Calu3 (cell line): ENCODE data around the gene TM7SF3. TPM values are rescaled to one million over a fixed set of nuclear protein-coding genes. Genes with fewer than 3 reads are reported as not detected.

Experiments used
- BruUV-seq: library from RNA; stranded (reverse); fragments of 400-500 nt; replicated peaks from 2 replicates; lab custom pipeline; 2021; lab: Mats Ljungman, UMichigan
- CTCF ChIA-PET: fragments of 300-600 bp; sonication (Branson Sonifier 250); formaldehyde crosslinking; loops from one replicate; lab custom pipeline; 2022; ENCODE audit warnings: antibody characterized with exemption; lab: Charles Lee
- DNase-seq: peaks from one replicate; pipeline ENCODE4 v3.0.0; 2022
- H3K27ac Mint-ChIP-seq: one replicate; pipeline ENCODE4 v1.8.0; 2022; ENCODE audit warnings: mixed read lengths; ENCODE audit not compliant: unreplicated experiment
- H3K27me3 Mint-ChIP-seq: one replicate; pipeline ENCODE4 v1.8.0; 2022; ENCODE audit warnings: mixed read lengths; ENCODE audit not compliant: unreplicated experiment
- H3K36me3 Mint-ChIP-seq: one replicate; pipeline ENCODE4 v1.8.0; 2022; ENCODE audit warnings: mild to moderate bottlenecking, moderate library complexity, mixed read lengths; ENCODE audit not compliant: insufficient read depth, unreplicated experiment
- H3K4me1 Mint-ChIP-seq: one replicate; pipeline ENCODE4 v1.8.0; 2022; ENCODE audit warnings: mild to moderate bottlenecking, low read depth, mixed read lengths; ENCODE audit not compliant: unreplicated experiment
- H3K4me3 Mint-ChIP-seq: one replicate; pipeline ENCODE4 v1.8.0; 2022; ENCODE audit warnings: mild to moderate bottlenecking, low read depth, moderate library complexity, mixed read lengths; ENCODE audit not compliant: unreplicated experiment
- H3K9me3 Mint-ChIP-seq: one replicate; pipeline ENCODE4 v1.8.0; 2022; ENCODE audit warnings: low read depth, mixed read lengths; ENCODE audit not compliant: unreplicated experiment
- CTCF ChIP-seq: fragments of 200-600 bp; IDR thresholded peaks from one replicate; pipeline ENCODE4 v1.8.0; 2022; ENCODE audit warnings: antibody characterized with exemption; ENCODE audit not compliant: unreplicated experiment
- intact Hi-C: fragments of 100-400 bp; cut with micrococcal nuclease; formaldehyde crosslinking; loops from one replicate; pipeline ENCODE4 v1.10.0; 2022; ENCODE audit not compliant: unreplicated experiment
- total RNA-seq: library from RNA; stranded (reverse); gene quantifications from 2 replicates; pipeline ENCODE4 v1.2.3, GENCODE V29; 2022

The TM7SF3 gene
- total RNA-seq, 1 experiment from 2014 or later: 70.0 TPM

GRCh38 chr12:26935636-26936378 is 78.4 kb downstream of the TM7SF3 start:
- Mint-ChIP-seq H3K9me3 (no peaks in the 10 kb centered on the region), H3K36me3 (peaks cover 32% of the 10 kb centered on the region), H3K4me3 (peak overlapping the region; percentile 94), H3K4me1 (peaks cover 29% of the 10 kb centered on the region), H3K27ac (no peak overlapping the region), H3K27me3 (no peaks in the 10 kb centered on the region)
- TF ChIP-seq CTCF: no peak
- no peak for DNase-seq
- intact Hi-C loops: loop anchor here (5.0 kb wide), 1 partner anchor 76 kb away; the partner anchor contains the start of gene TM7SF3
- CTCF ChIA-PET: interaction anchor here (0.6 kb wide), 2 partner anchors 30 to 392 kb away, joined by 3 to 5 read pairs; no protein-coding TSS in a partner anchor
- no TSS peak for BruUV-seq

GRCh38 chr12:26929590-26929989 is 84.6 kb downstream of the TM7SF3 start:
- Mint-ChIP-seq H3K27ac (no peak overlapping the region), H3K36me3 (peaks cover 12% of the 10 kb centered on the region), H3K27me3 (no peaks in the 10 kb centered on the region), H3K4me3 (no peak overlapping the region), H3K9me3 (no peaks in the 10 kb centered on the region), H3K4me1 (peaks cover 11% of the 10 kb centered on the region)
- DNase-seq: no peak
- CTCF ChIA-PET: no interaction called here
- no TSS peak for BruUV-seq
- intact Hi-C loops: no loop called here
- no peak for TF ChIP-seq CTCF

- Mint-ChIP-seq H3K36me3 (peaks cover 12% of the 10 kb centered on the region), H3K27ac (no peak overlapping the region), H3K27me3 (no peaks in the 10 kb centered on the region), H3K4me3 (no peak overlapping the region), H3K4me1 (peaks cover 8% of the 10 kb centered on the region), H3K9me3 (no peaks in the 10 kb centered on the region)
- DNase-seq: no peak
- no peak for TF ChIP-seq CTCF
- CTCF ChIA-PET: no interaction called here
- no TSS peak for BruUV-seq
- intact Hi-C loops: no loop called here
Observed at GRCh38 chr12:26928661-26929060, 85.5 kb downstream of the TM7SF3 start.

Other genes starting within 250 kb of the TM7SF3 start
- gene ITPR2, start 181.2 kb downstream of the TM7SF3 start, total RNA-seq: 2.5 and 4.4 TPM in 2 replicates
- 35.0 and 36.3 TPM in 2 replicates for gene INTS13, start 76.4 kb downstream of the TM7SF3 start, total RNA-seq
- gene FGFR1OP2, start 75.9 kb downstream of the TM7SF3 start, total RNA-seq: 33.7 and 37.5 TPM in 2 replicates
- 41.6 and 44.3 TPM in 2 replicates for gene MED21, start 8.2 kb upstream of the TM7SF3 start, total RNA-seq
- gene C12orf71, start 68.2 kb upstream of the TM7SF3 start, total RNA-seq: not detected in 2 replicates
- 24.6 and 30.3 TPM in 2 replicates for gene STK38L, start 229.9 kb upstream of the TM7SF3 start, total RNA-seq